Measurements from ENCODE around the gene SLC4A1AP.

SLC4A1AP gene

GRCh38 chr2:27721884-27722485 lies 58.3 kb downstream of the SLC4A1AP start:
- no peak for DNase-seq

- DNase-seq = peak; percentile 4 to 68
Observed at GRCh38 chr2:27723372-27724144, 59.9 kb downstream of the SLC4A1AP start.

- no peak for DNase-seq
Observed at GRCh38 chr2:27724191-27724590, 60.5 kb downstream of the SLC4A1AP start.

GRCh38 chr2:27724905-27725701 lies 61.4 kb downstream of the SLC4A1AP start:
- no peak for DNase-seq

GRCh38 chr2:27727257-27727656 lies 63.6 kb downstream of the SLC4A1AP start:
- DNase-seq = no peak

- DNase-seq = no peak
Observed at GRCh38 chr2:27728081-27728858, 64.6 kb downstream of the SLC4A1AP start.

- DNase-seq = no peak
Observed at GRCh38 chr2:27729198-27729597, 65.5 kb downstream of the SLC4A1AP start.

- no peak for DNase-seq
Observed at GRCh38 chr2:27729614-27730013, 65.9 kb downstream of the SLC4A1AP start.

GRCh38 chr2:27730261-27730662 lies 66.6 kb downstream of the SLC4A1AP start:
- DNase-seq = no peak

GRCh38 chr2:27730980-27731691 lies 67.4 kb downstream of the SLC4A1AP start:
- DNase-seq = no peak

- DNase-seq = no peak
Observed at GRCh38 chr2:27734305-27734704, 70.6 kb downstream of the SLC4A1AP start.

- DNase-seq = peak; percentile 12 to 32
Observed at GRCh38 chr2:27735263-27735904, 71.7 kb downstream of the SLC4A1AP start.

GRCh38 chr2:27736031-27736889 lies 72.6 kb downstream of the SLC4A1AP start:
- no peak for DNase-seq

- DNase-seq = no peak
Observed at GRCh38 chr2:27736890-27737204, 73.2 kb downstream of the SLC4A1AP start.

GRCh38 chr2:27737676-27738348 lies 74.1 kb downstream of the SLC4A1AP start:
- no peak for DNase-seq

- DNase-seq = no peak
Observed at GRCh38 chr2:27738349-27739057, 74.8 kb downstream of the SLC4A1AP start.

- DNase-seq = no peak
Observed at GRCh38 chr2:27739058-27739373, 75.3 kb downstream of the SLC4A1AP start.

- peak; percentile 4 to 36 for DNase-seq
Observed at GRCh38 chr2:27741673-27742072, 78.0 kb downstream of the SLC4A1AP start.

GRCh38 chr2:27742571-27742970 lies 78.9 kb downstream of the SLC4A1AP start:
- no peak for DNase-seq

All from NCI-H524 (cell line).